Tibial nerve (tissue), 4 donors: ENCODE results near the gene GPR146. TPM values are rescaled to one million over a fixed set of nuclear protein-coding genes. Genes with fewer than 3 reads are reported as not detected.

Experiments
- DNase-seq, 2 donors: peaks; one replicate each; pipeline ENCODE4 v3.0.0-alpha.2; 2019; ENCODE audit warnings: low spot score in 2 of 2
- H3K27ac ChIP-seq, 4 donors: fragments of 200-600 bp; sonication (generic) in 3 of 4; one replicate each; pipeline ENCODE4 v1.5.1; 2017 to 2019; ENCODE audit warnings: mild to moderate bottlenecking in 1 of 4
- H3K27me3 ChIP-seq, 2 donors: fragments of 200-600 bp; sonication (generic) in 1 of 2; one replicate each; pipeline versions ENCODE4 v1.5.1 to v1.6.0; 2017 to 2019
- H3K36me3 ChIP-seq, 3 donors: fragments of 200-600 bp; sonication (generic); one replicate each; pipeline ENCODE4 v1.5.1; 2018 to 2019
- H3K4me1 ChIP-seq, 4 donors: fragments of 200-600 bp; sonication (generic) in 3 of 4; one replicate each; pipeline ENCODE4 v1.5.1; 2017 to 2019
- H3K4me3 ChIP-seq, 4 donors: fragments of 200-600 bp; sonication (generic) in 3 of 4; one replicate each; pipeline ENCODE4 v1.5.1; 2017 to 2019; ENCODE audit warnings: mild to moderate bottlenecking in 1 of 4, moderate library complexity in 1 of 4
- H3K9me3 ChIP-seq, 4 donors: fragments of 200-600 bp; sonication (generic) in 3 of 4; one replicate each; pipeline ENCODE4 v1.5.1; 2017 to 2019
- CTCF ChIP-seq, 5 experiments: fragments of 200-600 bp in 3 of 5; fragments of 450-650 bp in 2 of 5; sonication (generic) in 3 of 5; IDR thresholded peaks; one replicate each; pipeline ENCODE4 v1.5.1; 2016 to 2019; ENCODE audit warnings: antibody characterized with exemption in 5 of 5, mild to moderate bottlenecking in 3 of 5, moderate library complexity in 2 of 5
- EP300 ChIP-seq, 2 donors: sonication (generic); formaldehyde crosslinking; IDR thresholded peaks; one replicate each; pipeline ENCODE4 v1.6.1; 2017; ENCODE audit warnings: antibody characterized with exemption in 2 of 2, mild to moderate bottlenecking in 1 of 2
- POLR2A ChIP-seq, 2 donors: fragments of 450-650 bp; IDR thresholded peaks; one replicate each; pipeline ENCODE4 v1.6.1; 2017; ENCODE audit warnings: antibody characterized with exemption in 2 of 2, mild to moderate bottlenecking in 2 of 2, moderate library complexity in 2 of 2
- WGBS, 2 donors: methylation state at CpG; one replicate each; pipeline ENCODE4 v1.1.5; 2018; 5-methylcytosine and 5-hydroxymethylcytosine counted together
- small RNA-seq: library from RNA; depleted of rRNA; stranded (forward); fragments of <200 nt; gene quantifications from one replicate; pipeline ENCODE3, GENCODE V24; 2016
- total RNA-seq, 4 donors: library from RNA; depleted of rRNA; stranded (reverse); fragments of >200 nt; gene quantifications; one replicate each; pipeline ENCODE4 v1.1.0, GENCODE V29; 2016

Gene GPR146
- total RNA-seq, 4 donors from 2014 or later = 27.8 to 91.8 (median 59.1) TPM

- WGBS, 2 donors = 76 to 77% methylated on average over 20 of the region's 20 CpGs
Measured at GRCh38 chr7:1106793-1107421, 62.6 kb downstream of the GPR146 start.

GRCh38 chr7:1108264-1108920 lies 64.0 kb downstream of the GPR146 start:
- Histone ChIP-seq H3K27ac (no peak overlapping the region), H3K27me3 (no peaks in the 10 kb centered on the region), H3K36me3 (peaks cover 0 to 12% (median 0%) of the 10 kb centered on the region in 3 donors), H3K4me3 (no peak overlapping the region), H3K4me1 (no peaks in the 10 kb centered on the region), H3K9me3 (no peaks in the 10 kb centered on the region)
- WGBS, 2 donors = 81 to 89% methylated on average over 18 to 23 of the region's 30 CpGs
- TF ChIP-seq POLR2A (IDR thresholded peaks at IDR 0.05) = no peak
- no peak for DNase-seq

More at GRCh38 chr7:1106793-1107421, 62.6 kb downstream of the GPR146 start:
- no peak for DNase-seq
- H3K9me3 ChIP-seq = no peaks in the 10 kb centered on the region
- no peak overlapping the region for H3K27ac ChIP-seq
- H3K4me3 ChIP-seq = no peak overlapping the region
- no peak for TF ChIP-seq EP300 (IDR thresholded peaks at IDR 0.05)
- no peak for TF ChIP-seq POLR2A (IDR thresholded peaks at IDR 0.05)
- TF ChIP-seq CTCF (IDR thresholded peaks at IDR 0.05) = no peak
- H3K36me3 ChIP-seq = no peaks in the 10 kb centered on the region
- no peaks in the 10 kb centered on the region for H3K27me3 ChIP-seq
- H3K4me1 ChIP-seq = no peaks in the 10 kb centered on the region

Small RNA genes lying within 50 kb of the gene (small RNA-seq; reads per million reads assigned to genes)
- gene MIR339 = 10.2 reads per million, percentile 90 among the genes with 10 or more reads in this experiment

Other genes with a start within 250 kb of the GPR146 start
- gene SUN1, start 212.1 kb upstream of the GPR146 start, total RNA-seq = 100 to 1,000 TPM; 243 to 263 (median 244) TPM
- gene GET4, start 168.0 kb upstream of the GPR146 start, total RNA-seq = 10 to 100 TPM; 29.8 to 50.2 (median 38.3) TPM
- 10 to 100 TPM; 29.3 to 53.0 (median 39.6) TPM for gene ADAP1, start 89.9 kb upstream of the GPR146 start, total RNA-seq
- gene COX19, start 69.0 kb upstream of the GPR146 start, total RNA-seq = 10 to 100 TPM; 10.8 to 21.3 (median 11.2) TPM
- gene CYP2W1, start 61.4 kb upstream of the GPR146 start, total RNA-seq = 10 to 100 TPM in 2 of 4 donors, 1 to 10 TPM in 2; 5.7 to 18.6 (median 12.1) TPM
- 10 to 100 TPM in 1 of 4 donors, 1 to 10 TPM in 3; 6.1 to 12.4 (median 8.7) TPM for gene GPER1, start 43.6 kb downstream of the GPR146 start, total RNA-seq
- 10 to 100 TPM; 29.7 to 36.8 (median 33.7) TPM for gene ZFAND2A, start 115.7 kb downstream of the GPR146 start, total RNA-seq
- not detected for gene UNCX, start 188.3 kb downstream of the GPR146 start, total RNA-seq